ENCODE data around the gene LRRC30. TPM values are rescaled to one million over a fixed set of nuclear protein-coding genes. Genes with fewer than 3 reads are reported as not detected.

Gene LRRC30
- total RNA-seq, 1 donor from 2014 or later = not detected

DNA sequence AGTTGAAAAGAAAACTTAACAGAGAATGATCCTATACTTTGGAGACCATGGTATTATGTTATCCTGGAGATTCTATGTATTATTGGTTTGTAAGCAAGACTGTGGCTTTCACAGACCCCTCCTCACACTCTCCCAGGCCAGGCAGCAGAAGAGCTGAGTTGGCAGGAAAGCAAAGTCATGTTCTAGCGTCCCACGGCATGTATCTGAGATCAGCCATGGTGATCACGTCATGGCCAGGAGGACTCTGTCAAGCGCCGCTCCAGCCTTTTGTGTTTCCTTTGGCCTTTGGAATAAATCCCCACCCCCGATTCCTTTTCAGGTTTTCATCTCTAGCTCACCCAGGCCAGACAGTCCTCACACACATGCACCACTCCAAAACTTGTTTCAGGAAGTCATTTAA lies 39.1 kb downstream of the LRRC30 start:
- no peaks in the 10 kb centered on the region for H4K20me1 ChIP-seq (ENCODE audit: low read depth)

DNA sequence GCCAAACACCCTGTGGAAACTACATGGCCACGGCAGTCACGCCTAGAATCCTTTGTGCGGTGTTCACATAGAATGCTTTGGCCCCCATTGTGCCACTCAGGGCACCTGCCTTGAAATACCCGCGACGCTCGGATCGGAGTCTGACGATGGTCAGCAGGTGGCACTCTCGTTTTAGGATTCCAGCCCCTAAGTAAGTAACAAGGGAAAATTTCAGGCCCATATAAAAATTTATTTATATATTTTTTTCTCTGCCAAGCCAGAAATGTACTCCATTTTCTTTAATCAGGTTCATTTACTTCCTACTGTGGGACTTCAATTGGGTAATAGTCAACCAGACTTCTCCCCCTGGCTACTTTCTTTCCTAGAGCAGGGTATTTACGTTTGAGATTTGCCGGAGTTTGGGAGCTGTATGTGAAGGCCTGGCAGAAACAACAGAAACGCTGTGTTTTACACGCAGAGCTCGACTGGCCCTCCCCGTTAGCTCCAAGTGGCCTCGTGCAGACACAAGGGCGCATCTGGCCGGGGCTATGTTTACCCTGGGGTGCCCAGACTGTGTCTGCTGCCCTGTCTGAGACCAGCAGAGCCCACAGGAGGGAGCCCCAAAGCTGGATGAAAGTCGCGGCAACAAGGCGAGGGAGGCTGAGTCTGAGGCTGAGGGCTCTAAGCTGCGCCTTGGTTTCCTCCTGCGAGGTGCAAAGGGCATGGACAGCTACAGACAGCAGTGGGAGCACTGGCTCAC lies 41.6 kb downstream of the LRRC30 start:
- Histone ChIP-seq H3K36me3 (no peaks in the 10 kb centered on the region), H3K4me3 (no peak overlapping the region), H3F3A (ENCODE audit: low read depth) (peaks cover 6% of the 10 kb centered on the region), H3K9me3 (ENCODE audit: low read depth) (no peaks in the 10 kb centered on the region), H4K20me1 (ENCODE audit: low read depth) (no peaks in the 10 kb centered on the region), H3K4me1 (peaks cover 4% of the 10 kb centered on the region), H3K27ac (no peak overlapping the region), H3K4me2 (peak overlapping the region; percentile 16), H3K27me3 (no peaks in the 10 kb centered on the region), H3K79me2 (ENCODE audit: low read depth) (no peaks in the 10 kb centered on the region), H2AFZ (replicated peaks) (no peak overlapping the region), H3K9ac (no peak overlapping the region)
- Mint-ChIP-seq H3K4me3 (no peak overlapping the region), H3K4me1 (peaks cover 24% of the 10 kb centered on the region), H3K9me3 (no peaks in the 10 kb centered on the region), H3K36me3 (no peaks in the 10 kb centered on the region), H3K27ac (peak overlapping the region; percentile 9), H3K27me3 (ENCODE audit: insufficient read depth, low read depth) (peaks cover 6% of the 10 kb centered on the region)
- TF ChIP-seq EZH2phosphoT487 (IDR thresholded peaks at IDR 0.05) (no peak), EZH2 (IDR thresholded peaks at IDR 0.05) (no peak)
- TF ChIP-seq, protein P1, sequence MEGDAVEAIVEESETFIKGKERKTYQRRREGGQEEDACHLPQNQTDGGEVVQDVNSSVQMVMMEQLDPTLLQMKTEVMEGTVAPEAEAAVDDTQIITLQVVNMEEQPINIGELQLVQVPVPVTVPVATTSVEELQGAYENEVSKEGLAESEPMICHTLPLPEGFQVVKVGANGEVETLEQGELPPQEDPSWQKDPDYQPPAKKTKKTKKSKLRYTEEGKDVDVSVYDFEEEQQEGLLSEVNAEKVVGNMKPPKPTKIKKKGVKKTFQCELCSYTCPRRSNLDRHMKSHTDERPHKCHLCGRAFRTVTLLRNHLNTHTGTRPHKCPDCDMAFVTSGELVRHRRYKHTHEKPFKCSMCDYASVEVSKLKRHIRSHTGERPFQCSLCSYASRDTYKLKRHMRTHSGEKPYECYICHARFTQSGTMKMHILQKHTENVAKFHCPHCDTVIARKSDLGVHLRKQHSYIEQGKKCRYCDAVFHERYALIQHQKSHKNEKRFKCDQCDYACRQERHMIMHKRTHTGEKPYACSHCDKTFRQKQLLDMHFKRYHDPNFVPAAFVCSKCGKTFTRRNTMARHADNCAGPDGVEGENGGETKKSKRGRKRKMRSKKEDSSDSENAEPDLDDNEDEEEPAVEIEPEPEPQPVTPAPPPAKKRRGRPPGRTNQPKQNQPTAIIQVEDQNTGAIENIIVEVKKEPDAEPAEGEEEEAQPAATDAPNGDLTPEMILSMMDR (IDR thresholded peaks at IDR 0.05) = peak; percentile 68
- peak; percentile 89 for DNase-seq (ENCODE audit: low spot score)

More for the DNA sequence above, 39.1 kb downstream of the LRRC30 start:
- H2AFZ ChIP-seq (replicated peaks) = no peak overlapping the region
- no peaks in the 10 kb centered on the region for H3K79me2 ChIP-seq (ENCODE audit: low read depth)
- Mint-ChIP-seq H3K36me3 (no peaks in the 10 kb centered on the region), H3K9me3 (no peaks in the 10 kb centered on the region), H3K4me3 (no peak overlapping the region), H3K27me3 (ENCODE audit: insufficient read depth, low read depth) (peaks cover 10% of the 10 kb centered on the region), H3K4me1 (peaks cover 21% of the 10 kb centered on the region), H3K27ac (no peak overlapping the region)
- H3K4me1 ChIP-seq = peaks cover 4% of the 10 kb centered on the region
- H3K9me3 ChIP-seq (ENCODE audit: low read depth) = no peaks in the 10 kb centered on the region
- TF ChIP-seq EZH2 (IDR thresholded peaks at IDR 0.05) = no peak
- no peak for TF ChIP-seq EZH2phosphoT487 (IDR thresholded peaks at IDR 0.05)
- TF ChIP-seq, protein P1 (IDR thresholded peaks at IDR 0.05) = no peak
- H3K27me3 ChIP-seq = no peaks in the 10 kb centered on the region
- peaks cover 6% of the 10 kb centered on the region for H3F3A ChIP-seq (ENCODE audit: low read depth)
- no peaks in the 10 kb centered on the region for H3K36me3 ChIP-seq
- no peak overlapping the region for H3K9ac ChIP-seq
- no peak overlapping the region for H3K27ac ChIP-seq
- H3K4me2 ChIP-seq = no peak overlapping the region
- H3K4me3 ChIP-seq = no peak overlapping the region
- DNase-seq (ENCODE audit: low spot score) = no peak

DNA sequence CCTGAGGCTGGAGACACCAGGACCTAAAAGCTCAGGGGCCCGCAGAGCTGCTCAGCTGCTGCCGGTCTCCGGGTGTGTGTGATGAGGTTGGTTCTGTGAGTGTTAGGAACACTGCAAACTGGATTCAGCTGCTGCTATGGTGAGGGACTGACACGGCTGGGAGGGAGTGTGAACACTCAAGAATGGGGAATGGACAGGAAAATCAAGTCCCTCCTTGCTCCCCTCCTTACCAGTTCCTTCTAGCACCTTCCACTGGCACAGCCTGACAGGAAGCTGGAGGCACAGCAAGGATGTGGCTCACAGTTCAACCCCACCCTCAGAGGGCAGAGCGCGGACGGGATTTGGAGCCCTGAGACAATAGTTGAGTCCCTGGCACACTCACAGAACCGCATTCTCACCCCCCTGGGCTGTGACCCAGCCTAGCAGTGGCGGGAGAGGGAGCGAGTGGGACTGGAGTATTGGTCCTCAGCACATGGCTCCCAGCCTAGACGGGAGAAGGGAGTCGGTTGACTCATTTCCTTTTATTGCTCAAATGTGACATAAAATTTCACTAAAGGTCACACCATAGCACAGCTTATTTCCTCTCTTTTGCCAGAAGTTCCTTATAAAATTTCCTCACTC lies 42.5 kb downstream of the LRRC30 start:
- Histone ChIP-seq H2AFZ (replicated peaks) (no peak overlapping the region), H4K20me1 (ENCODE audit: low read depth) (no peaks in the 10 kb centered on the region), H3K9ac (no peak overlapping the region)

More for the DNA sequence above, 42.5 kb downstream of the LRRC30 start:
- H3K27ac ChIP-seq = no peak overlapping the region
- no peak overlapping the region for H3K4me3 Mint-ChIP-seq
- no peaks in the 10 kb centered on the region for H3K36me3 ChIP-seq
- peak; percentile 15 for DNase-seq (ENCODE audit: low spot score)
- no peaks in the 10 kb centered on the region for H3K9me3 Mint-ChIP-seq
- no peaks in the 10 kb centered on the region for H3K36me3 Mint-ChIP-seq
- H3F3A ChIP-seq (ENCODE audit: low read depth) = peaks cover 6% of the 10 kb centered on the region
- no peak overlapping the region for H3K4me3 ChIP-seq
- H3K27me3 Mint-ChIP-seq (ENCODE audit: insufficient read depth, low read depth) = peaks cover 8% of the 10 kb centered on the region
- peaks cover 4% of the 10 kb centered on the region for H3K4me1 ChIP-seq
- H3K4me2 ChIP-seq = no peak overlapping the region
- peaks cover 24% of the 10 kb centered on the region for H3K4me1 Mint-ChIP-seq
- H3K27me3 ChIP-seq = no peaks in the 10 kb centered on the region
- no peaks in the 10 kb centered on the region for H3K79me2 ChIP-seq (ENCODE audit: low read depth)
- no peak for TF ChIP-seq EZH2phosphoT487 (IDR thresholded peaks at IDR 0.05)
- TF ChIP-seq, protein P1 (IDR thresholded peaks at IDR 0.05) = no peak
- TF ChIP-seq EZH2 (IDR thresholded peaks at IDR 0.05) = no peak
- H3K9me3 ChIP-seq (ENCODE audit: low read depth) = no peaks in the 10 kb centered on the region
- peak overlapping the region; percentile 34 for H3K27ac Mint-ChIP-seq
